Brain microvascular endothelial cell (primary cell): ENCODE measurements around the gene SHISA8.

Experiments
- DNase-seq: peaks from one replicate; pipeline ENCODE4 v3.0.0-alpha.2; 2020
- H3K27ac ChIP-seq: fragments of 250-450 bp; sonication (Bioruptor Pico); 2 replicates; pipeline ENCODE4 v1.5.1; 2020; ENCODE audit warnings: mild to moderate bottlenecking, moderate library complexity
- H3K27me3 ChIP-seq: fragments of 250-450 bp; sonication (Bioruptor Pico); replicated peaks from 2 replicates; pipeline ENCODE4 v1.5.1; 2020; ENCODE audit warnings: mild to moderate bottlenecking
- H3K36me3 ChIP-seq: fragments of 250-450 bp; sonication (Bioruptor Pico); replicated peaks from 2 replicates; pipeline ENCODE4 v1.5.1; 2020; ENCODE audit warnings: mild to moderate bottlenecking
- H3K4me3 ChIP-seq: 2 replicates; pipeline ENCODE4 v1.5.1; 2011; ENCODE audit warnings: low read depth, mild to moderate bottlenecking, control low read depth, low read length, moderate library complexity
- CTCF ChIP-seq: IDR thresholded peaks from 2 replicates; pipeline ENCODE4 v1.5.1; 2011; ENCODE audit warnings: low read depth, mild to moderate bottlenecking, moderate library complexity, low read length, control low read depth, inconsistent platforms; ENCODE audit errors: missing control alignments
- in situ Hi-C: cut with HindIII; loops from 2 replicates; pipeline ENCODE4 v1.10.0; 2017; ENCODE audit warnings: low sequenced_read_pairs, low pct_ligation_motif_present

SHISA8 gene

GRCh38 chr22:41904450-41905410 lies 10.1 kb downstream of the SHISA8 start:
- TF ChIP-seq CTCF: no peak
- DNase-seq: no peak
- in situ Hi-C loops: no loop called here
- Histone ChIP-seq H3K27me3 (peaks cover 3% of the 10 kb centered on the region), H3K36me3 (peaks cover 37% of the 10 kb centered on the region), H3K4me3 (no peak overlapping the region), H3K27ac (no peak overlapping the region)

- H3K36me3 ChIP-seq: peaks cover 50% of the 10 kb centered on the region
- no peak overlapping the region for H3K27ac ChIP-seq
- H3K27me3 ChIP-seq: no peaks in the 10 kb centered on the region
- no peak for DNase-seq
- in situ Hi-C loops: no loop called here
- TF ChIP-seq CTCF: no peak
- H3K4me3 ChIP-seq: no peak overlapping the region
Measured at GRCh38 chr22:41902932-41903421, 11.9 kb downstream of the SHISA8 start.

GRCh38 chr22:41902016-41902415 lies 12.9 kb downstream of the SHISA8 start:
- in situ Hi-C loops: no loop called here
- no peak for TF ChIP-seq CTCF
- no peak for DNase-seq
- H3K36me3 ChIP-seq: peaks cover 59% of the 10 kb centered on the region
- no peaks in the 10 kb centered on the region for H3K27me3 ChIP-seq
- H3K27ac ChIP-seq: no peak overlapping the region
- no peak overlapping the region for H3K4me3 ChIP-seq

GRCh38 chr22:41900652-41901312 lies 14.1 kb downstream of the SHISA8 start:
- no peaks in the 10 kb centered on the region for H3K27me3 ChIP-seq
- in situ Hi-C loops: no loop called here

GRCh38 chr22:41899992-41900651 lies 14.8 kb downstream of the SHISA8 start:
- Histone ChIP-seq H3K4me3 (no peak overlapping the region), H3K27ac (no peak overlapping the region), H3K27me3 (no peaks in the 10 kb centered on the region), H3K36me3 (peaks cover 64% of the 10 kb centered on the region)
- TF ChIP-seq CTCF: no peak
- DNase-seq: no peak
- in situ Hi-C loops: no loop called here

More at GRCh38 chr22:41900652-41901312, 14.1 kb downstream of the SHISA8 start:
- Histone ChIP-seq H3K4me3 (no peak overlapping the region), H3K27ac (no peak overlapping the region), H3K36me3 (peaks cover 67% of the 10 kb centered on the region)
- TF ChIP-seq CTCF: no peak
- no peak for DNase-seq
